Measurements from ENCODE around the gene ATP8A2. TPM values are rescaled to one million over a fixed set of nuclear protein-coding genes. Genes with fewer than 3 reads are reported as not detected.

The ATP8A2 gene
- total RNA-seq, 1 experiment from 2014 or later, result 5.2 TPM

DNA sequence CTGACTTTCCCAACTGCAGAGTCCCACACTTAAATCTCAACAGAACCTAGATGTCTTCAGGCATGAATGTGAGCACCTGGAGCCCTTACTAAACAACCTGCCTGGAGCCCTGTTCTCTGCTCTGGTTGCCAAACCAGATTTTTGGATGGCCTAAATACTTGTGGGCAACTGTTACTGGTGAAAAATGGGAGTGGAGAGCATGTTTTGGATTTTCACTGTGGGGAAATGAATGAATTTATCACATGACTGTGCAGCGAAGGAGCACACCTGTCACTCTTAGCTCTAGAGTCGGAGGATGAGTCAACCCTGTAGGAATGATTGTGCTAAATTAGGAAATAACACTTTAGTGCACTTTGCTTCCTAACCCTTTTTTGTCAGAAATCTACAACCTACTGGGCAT, 649.7 kb downstream of the ATP8A2 start:
- CTCF ChIA-PET, result interaction anchor here (1.7 kb wide), 1 partner anchor 16 kb away, joined by 7 read pairs; no protein-coding TSS in a partner anchor
- no peak overlapping the region for H3K27ac Mint-ChIP-seq
- POLR2A ChIA-PET, result no interaction called here
- peaks cover 42% of the 10 kb centered on the region for H3K4me1 Mint-ChIP-seq
- no peak for TF ChIP-seq ZNF232 (CRISPR knock-in tag; IDR thresholded peaks at IDR 0.05)
- TF ChIP-seq CREM (CRISPR knock-in tag; IDR thresholded peaks at IDR 0.05), result no peak
- no peak for TF ChIP-seq MLX (CRISPR knock-in tag; IDR thresholded peaks at IDR 0.05)
- no peak for TF ChIP-seq SMAD4 (CRISPR knock-in tag; IDR thresholded peaks at IDR 0.05)
- no peak for TF ChIP-seq JAZF1 (CRISPR knock-in tag; IDR thresholded peaks at IDR 0.05)
- TF ChIP-seq ZNF138 (CRISPR knock-in tag; conservative IDR thresholded peaks at IDR 0.05), result no peak
- TF ChIP-seq ETV6 (CRISPR knock-in tag; IDR thresholded peaks at IDR 0.05), result no peak
- no peak for TF ChIP-seq FOXP4 (CRISPR knock-in tag; IDR thresholded peaks at IDR 0.05)
- TF ChIP-seq ZNF512 (CRISPR knock-in tag; IDR thresholded peaks at IDR 0.05; ENCODE audit: borderline replicate concordance), result no peak
- no peak for TF ChIP-seq ZBTB43 (CRISPR knock-in tag; IDR thresholded peaks at IDR 0.05)
- no peak for TF ChIP-seq FOXJ3 (CRISPR knock-in tag; IDR thresholded peaks at IDR 0.05; ENCODE audit: borderline replicate concordance)
- H3K9me3 Mint-ChIP-seq, result no peaks in the 10 kb centered on the region
- ATAC-seq (no peak), DNase-seq (ENCODE audit: low spot score) (no peak)
- no peaks in the 10 kb centered on the region for H3K36me3 Mint-ChIP-seq
- H3K27me3 Mint-ChIP-seq (ENCODE audit: low read depth), result peaks cover 17% of the 10 kb centered on the region
- no peak overlapping the region for H3K4me3 Mint-ChIP-seq

DNA sequence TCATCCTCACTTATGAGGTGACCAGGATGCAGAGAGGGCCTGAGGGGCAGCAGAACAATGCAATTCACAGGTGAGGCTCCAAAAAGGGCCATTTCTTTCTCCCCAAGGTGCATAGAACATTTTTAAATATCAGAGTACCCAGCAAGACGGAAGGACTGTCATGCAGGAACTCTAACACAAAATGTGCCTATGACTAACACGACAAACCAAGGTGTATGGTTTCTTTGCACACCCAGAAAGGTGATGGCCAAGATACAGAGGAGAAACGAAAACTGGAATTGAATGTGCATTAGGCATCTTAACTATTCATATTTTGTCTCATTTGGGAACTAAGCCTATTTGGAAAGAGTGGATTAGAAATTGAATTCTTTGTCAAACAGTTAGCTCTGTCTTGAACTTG, 650.2 kb downstream of the ATP8A2 start:
- no peak overlapping the region for H3K4me3 Mint-ChIP-seq
- DNase-seq (ENCODE audit: low spot score) (no peak), ATAC-seq (no peak)
- ChIA-PET POLR2A (no interaction called here), CTCF (interaction anchor here (1.7 kb wide), 1 partner anchor 15 kb away, joined by 7 read pairs; no protein-coding TSS in a partner anchor)
- TF ChIP-seq KAT7 (CRISPR knock-in tag; IDR thresholded peaks at IDR 0.05; ENCODE audit: borderline replicate concordance), result no peak
- TF ChIP-seq GRHL2 (CRISPR knock-in tag; IDR thresholded peaks at IDR 0.05; ENCODE audit: insufficient replicate concordance, severe bottlenecking), result no peak
- no peak for TF ChIP-seq ZMAT4 (CRISPR knock-in tag; IDR thresholded peaks at IDR 0.05)
- TF ChIP-seq FOXP4 (CRISPR knock-in tag; IDR thresholded peaks at IDR 0.05), result no peak
- peaks cover 12% of the 10 kb centered on the region for H3K27me3 Mint-ChIP-seq (ENCODE audit: low read depth)
- H3K9me3 Mint-ChIP-seq, result no peaks in the 10 kb centered on the region
- H3K36me3 Mint-ChIP-seq, result no peaks in the 10 kb centered on the region
- no peak overlapping the region for H3K27ac Mint-ChIP-seq
- peaks cover 45% of the 10 kb centered on the region for H3K4me1 Mint-ChIP-seq

Data from WTC11 (cell line).